Thoracic aorta (tissue), 2 donors: ENCODE results near the gene MUC4. TPM values are rescaled to one million over a fixed set of nuclear protein-coding genes. Genes with fewer than 3 reads are reported as not detected.
"Not testable (repeated sequence)": the region's sequence is repeated elsewhere in the genome, so short reads cannot be mapped to it uniquely, and the experiment has no call there.

Source experiments
- ATAC-seq: fragments of 150-250 bp; one replicate; pipeline ENCODE4 v1.8.0; 2017; ENCODE audit warnings: low read depth; ENCODE audit not compliant: insufficient number of reproducible peaks, low FRiP score
- DNase-seq: peaks from one replicate; pipeline ENCODE4 v3.0.0-alpha.2; 2020; ENCODE audit warnings: low spot score
- H3K27ac ChIP-seq, 2 donors: fragments of 200-600 bp; sonication (generic); 1 replicate in 1 of 2; 2 replicates in 1 of 2; pipeline ENCODE4 v1.5.1; 2016; ENCODE audit warnings: mild to moderate bottlenecking in 2 of 2, moderate library complexity in 2 of 2
- H3K27me3 ChIP-seq: fragments of 200-600 bp; sonication (generic); replicated peaks from 2 replicates; pipeline ENCODE4 v1.6.0; 2016; ENCODE audit warnings: mild to moderate bottlenecking; ENCODE audit not compliant: insufficient read depth
- H3K36me3 ChIP-seq: fragments of 200-600 bp; sonication (generic); one replicate; pipeline ENCODE4 v1.5.1; 2016
- H3K4me1 ChIP-seq, 2 donors: fragments of 200-600 bp; sonication (generic); 1 replicate in 1 of 2; 2 replicates in 1 of 2; pipeline versions ENCODE4 v1.5.1 to v1.6.0; 2016; ENCODE audit warnings: low read depth in 2 of 2, mild to moderate bottlenecking in 1 of 2; ENCODE audit not compliant: control insufficient read depth in 1 of 2
- H3K4me3 ChIP-seq: fragments of 200-600 bp; sonication (generic); 2 replicates; pipeline ENCODE4 v1.5.1; 2016; ENCODE audit warnings: mild to moderate bottlenecking
- H3K9me3 ChIP-seq: fragments of 200-600 bp; sonication (generic); 2 replicates; pipeline ENCODE4 v1.5.1; 2016
- CTCF ChIP-seq: fragments of 200-600 bp; sonication (generic); IDR thresholded peaks from one replicate; pipeline ENCODE4 v1.5.1; 2019; ENCODE audit warnings: antibody characterized with exemption
- total RNA-seq, 2 donors: library from RNA; depleted of rRNA; stranded (reverse); fragments of >200 nt; gene quantifications; one replicate each; pipeline versions ENCODE4 v1.1.0 to v1.2.3, GENCODE V29; 2016

The MUC4 gene
- total RNA-seq, 2 donors from 2014 or later = not detected

GRCh38 chr3:195808741-195809290 lies 2.9 kb downstream of the MUC4 start:
- Histone ChIP-seq H3K27me3 (no peaks in the 10 kb centered on the region), H3K36me3 (no peaks in the 10 kb centered on the region), H3K27ac (no peak overlapping the region), H3K9me3 (no peaks in the 10 kb centered on the region), H3K4me1 (no peaks in the 10 kb centered on the region), H3K4me3 (no peak overlapping the region)
- DNase-seq (no peak), ATAC-seq (no peak)
- TF ChIP-seq CTCF = no peak

- ATAC-seq (no peak), DNase-seq (no peak)
- Histone ChIP-seq H3K4me3 (no peak overlapping the region), H3K27ac (no peak overlapping the region), H3K4me1 (no peaks in the 10 kb centered on the region), H3K36me3 (no peaks in the 10 kb centered on the region), H3K27me3 (no peaks in the 10 kb centered on the region), H3K9me3 (no peaks in the 10 kb centered on the region)
- no peak for TF ChIP-seq CTCF
Observed at GRCh38 chr3:195807681-195808121, 4.0 kb downstream of the MUC4 start.

GRCh38 chr3:195806916-195807231 lies 4.9 kb downstream of the MUC4 start:
- no peak for TF ChIP-seq CTCF
- no peaks in the 10 kb centered on the region for H3K9me3 ChIP-seq
- H3K36me3 ChIP-seq = no peaks in the 10 kb centered on the region
- no peak overlapping the region for H3K4me3 ChIP-seq
- H3K27me3 ChIP-seq = no peaks in the 10 kb centered on the region
- no peak for ATAC-seq
- no peak overlapping the region for H3K27ac ChIP-seq
- H3K4me1 ChIP-seq = no peaks in the 10 kb centered on the region
- DNase-seq = no peak

GRCh38 chr3:195806211-195806915 lies 5.4 kb downstream of the MUC4 start:
- Histone ChIP-seq H3K36me3 (no peaks in the 10 kb centered on the region), H3K4me1 (no peaks in the 10 kb centered on the region), H3K4me3 (no peak overlapping the region), H3K9me3 (no peaks in the 10 kb centered on the region), H3K27ac (no peak overlapping the region), H3K27me3 (no peaks in the 10 kb centered on the region)
- ATAC-seq (no peak), DNase-seq (no peak)
- TF ChIP-seq CTCF = no peak

GRCh38 chr3:195805588-195805987 lies 6.1 kb downstream of the MUC4 start:
- H3K9me3 ChIP-seq, H3K27ac ChIP-seq: not testable (repeated sequence)

GRCh38 chr3:195805181-195805580 lies 6.5 kb downstream of the MUC4 start:
- no peaks in the 10 kb centered on the region for H3K27me3 ChIP-seq
- no peaks in the 10 kb centered on the region for H3K36me3 ChIP-seq
- H3K9me3 ChIP-seq = no peaks in the 10 kb centered on the region
- H3K4me3 ChIP-seq = no peak overlapping the region
- DNase-seq (no peak), ATAC-seq (no peak)
- H3K27ac ChIP-seq = no peak overlapping the region
- no peaks in the 10 kb centered on the region for H3K4me1 ChIP-seq
- no peak for TF ChIP-seq CTCF

More at GRCh38 chr3:195805588-195805987, 6.1 kb downstream of the MUC4 start:
- H3K4me3 ChIP-seq, DNase-seq, H3K27me3 ChIP-seq, H3K4me1 ChIP-seq, ATAC-seq, H3K36me3 ChIP-seq: not testable (repeated sequence)
